ENCODE measurements around the gene APOM.

DNA sequence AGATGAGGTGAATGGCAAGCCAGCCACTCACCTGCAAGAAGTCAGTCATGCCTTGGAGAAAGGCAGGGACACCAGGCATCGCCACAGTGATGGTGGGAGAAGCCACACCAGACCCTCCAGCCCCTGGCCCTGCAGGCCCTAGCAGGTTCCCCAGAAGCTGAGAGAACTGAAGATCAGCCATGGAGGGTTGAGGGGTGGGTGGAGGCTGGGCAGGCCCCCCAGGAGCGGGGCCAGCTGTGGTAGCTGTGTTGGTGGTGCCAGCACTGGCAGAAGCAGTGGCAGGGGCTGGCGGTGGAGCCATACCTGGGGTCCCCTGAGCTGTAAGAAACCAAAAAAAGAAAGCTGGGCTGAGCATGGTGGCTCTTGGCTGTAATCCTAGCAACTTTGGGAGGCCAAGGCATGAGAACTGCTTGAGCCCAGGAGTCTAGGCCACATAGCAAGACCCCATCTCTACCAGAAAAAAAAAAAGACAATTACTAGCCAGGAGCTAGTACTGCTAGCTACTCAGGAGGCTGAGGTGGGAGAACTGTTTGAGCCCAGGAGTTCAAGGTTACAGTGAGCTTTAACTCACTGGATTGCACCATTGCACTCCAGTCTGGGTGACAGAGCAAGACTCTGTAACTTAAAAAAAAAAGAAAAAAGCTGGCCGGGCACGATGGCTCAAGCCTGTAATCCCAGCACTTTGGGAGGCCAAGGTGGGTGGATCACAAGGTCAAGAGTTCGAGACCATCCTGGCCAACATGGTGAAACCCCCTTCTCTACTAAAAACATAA lies 12.7 kb upstream of the APOM start:
- TF ChIP-seq EZH2 (IDR thresholded peaks at IDR 0.05), result no peak
- no peak for TF ChIP-seq CTCF (IDR thresholded peaks at IDR 0.05)
